Chondrocyte (in vitro differentiated cells): Measurements from ENCODE around the gene AP4B1. TPM values are rescaled to one million over a fixed set of nuclear protein-coding genes. Genes with fewer than 3 reads are reported as not detected.

Experiments used
- DNase-seq: peaks from one replicate; pipeline ENCODE4 v3.0.0; 2021; ENCODE audit warnings: mixed read lengths, low spot score
- H3K27ac Mint-ChIP-seq: one replicate; pipeline ENCODE4 v1.8.0; 2021; ENCODE audit warnings: mild to moderate bottlenecking, moderate library complexity, mixed read lengths; ENCODE audit not compliant: unreplicated experiment
- H3K27me3 Mint-ChIP-seq: 2 replicates; pipeline ENCODE4 v1.8.0; 2021; ENCODE audit warnings: low read depth, mixed read lengths
- H3K36me3 Mint-ChIP-seq: 2 replicates; pipeline ENCODE4 v1.8.0; 2021; ENCODE audit warnings: low read depth, mixed read lengths
- H3K4me1 Mint-ChIP-seq: 2 replicates; pipeline ENCODE4 v1.8.0; 2021; ENCODE audit warnings: low read depth, mild to moderate bottlenecking, mixed read lengths
- H3K4me3 Mint-ChIP-seq: one replicate; pipeline ENCODE4 v1.8.0; 2021; ENCODE audit warnings: mild to moderate bottlenecking, moderate library complexity, mixed read lengths; ENCODE audit not compliant: unreplicated experiment
- H3K9me3 Mint-ChIP-seq: 2 replicates; pipeline ENCODE4 v1.8.0; 2021; ENCODE audit warnings: low read depth, mixed read lengths
- total RNA-seq: library from RNA; stranded (reverse); gene quantifications from 3 replicates; pipeline ENCODE4 v1.2.1, GENCODE V29; 2021
- TF ChIP-seq, protein P1 (sequence below): fragments of 200-600 bp; sonication (generic); IDR thresholded peaks from 2 replicates; pipeline ENCODE4 v1.5.0; 2021; ENCODE audit warnings: antibody characterized with exemption, mild to moderate bottlenecking, moderate library complexity

AP4B1 gene
- total RNA-seq, 1 donor from 2014 or later, result 15.6 TPM

DNA sequence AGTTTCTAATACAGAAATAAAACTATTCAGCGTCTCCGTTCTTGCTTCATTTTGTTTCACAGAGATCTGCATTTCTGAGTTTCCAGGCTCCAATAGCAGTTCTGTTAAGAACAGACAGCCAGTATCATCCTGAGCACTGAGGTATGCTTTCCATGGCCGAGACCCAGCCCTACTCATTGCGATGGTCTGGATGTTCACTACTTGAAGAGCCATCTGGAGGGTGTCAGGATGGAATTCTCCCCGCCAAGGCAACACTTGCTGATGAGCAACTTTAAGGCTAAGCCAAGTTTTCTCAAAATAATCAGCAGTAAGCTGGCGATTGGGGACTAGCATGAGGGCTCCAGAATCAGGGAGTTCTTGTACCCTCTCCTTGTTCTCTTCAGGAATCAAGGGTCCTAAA lies 9.5 kb downstream of the AP4B1 start:
- no peak overlapping the region for H3K27ac Mint-ChIP-seq
- H3K36me3 Mint-ChIP-seq, result peaks cover 32% of the 10 kb centered on the region
- DNase-seq, result no peak
- TF ChIP-seq, protein P1, sequence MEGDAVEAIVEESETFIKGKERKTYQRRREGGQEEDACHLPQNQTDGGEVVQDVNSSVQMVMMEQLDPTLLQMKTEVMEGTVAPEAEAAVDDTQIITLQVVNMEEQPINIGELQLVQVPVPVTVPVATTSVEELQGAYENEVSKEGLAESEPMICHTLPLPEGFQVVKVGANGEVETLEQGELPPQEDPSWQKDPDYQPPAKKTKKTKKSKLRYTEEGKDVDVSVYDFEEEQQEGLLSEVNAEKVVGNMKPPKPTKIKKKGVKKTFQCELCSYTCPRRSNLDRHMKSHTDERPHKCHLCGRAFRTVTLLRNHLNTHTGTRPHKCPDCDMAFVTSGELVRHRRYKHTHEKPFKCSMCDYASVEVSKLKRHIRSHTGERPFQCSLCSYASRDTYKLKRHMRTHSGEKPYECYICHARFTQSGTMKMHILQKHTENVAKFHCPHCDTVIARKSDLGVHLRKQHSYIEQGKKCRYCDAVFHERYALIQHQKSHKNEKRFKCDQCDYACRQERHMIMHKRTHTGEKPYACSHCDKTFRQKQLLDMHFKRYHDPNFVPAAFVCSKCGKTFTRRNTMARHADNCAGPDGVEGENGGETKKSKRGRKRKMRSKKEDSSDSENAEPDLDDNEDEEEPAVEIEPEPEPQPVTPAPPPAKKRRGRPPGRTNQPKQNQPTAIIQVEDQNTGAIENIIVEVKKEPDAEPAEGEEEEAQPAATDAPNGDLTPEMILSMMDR, result no peak
- H3K4me1 Mint-ChIP-seq, result peaks cover 21% of the 10 kb centered on the region
- H3K27me3 Mint-ChIP-seq, result no peaks in the 10 kb centered on the region
- no peaks in the 10 kb centered on the region for H3K9me3 Mint-ChIP-seq
- H3K4me3 Mint-ChIP-seq, result no peak overlapping the region

DNA sequence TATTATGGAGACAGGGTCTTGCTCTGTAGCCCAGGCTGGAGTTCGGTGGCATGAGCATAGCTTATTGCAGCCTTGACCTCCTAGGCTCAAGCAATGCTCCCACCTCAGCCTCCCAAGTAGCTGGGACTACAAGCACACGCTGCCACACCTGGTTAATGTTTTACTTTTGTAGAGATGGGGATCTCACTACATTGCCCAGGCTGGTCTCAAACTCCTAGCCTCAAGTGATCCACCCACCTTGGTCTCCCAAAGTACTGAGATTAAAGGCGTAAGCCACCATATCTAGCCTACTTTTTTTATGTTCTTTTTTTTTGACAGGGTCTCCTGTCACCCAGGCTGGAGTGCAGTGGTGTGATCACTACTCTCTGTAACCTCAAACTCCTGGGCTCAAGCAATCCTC lies 11.3 kb downstream of the AP4B1 start:
- no peak overlapping the region for H3K27ac Mint-ChIP-seq
- H3K27me3 Mint-ChIP-seq, result no peaks in the 10 kb centered on the region
- H3K9me3 Mint-ChIP-seq, result no peaks in the 10 kb centered on the region
- TF ChIP-seq, protein P1, result no peak
- DNase-seq, result no peak
- peaks cover 22% of the 10 kb centered on the region for H3K36me3 Mint-ChIP-seq
- peaks cover 5% of the 10 kb centered on the region for H3K4me1 Mint-ChIP-seq
- H3K4me3 Mint-ChIP-seq, result no peak overlapping the region

DNA sequence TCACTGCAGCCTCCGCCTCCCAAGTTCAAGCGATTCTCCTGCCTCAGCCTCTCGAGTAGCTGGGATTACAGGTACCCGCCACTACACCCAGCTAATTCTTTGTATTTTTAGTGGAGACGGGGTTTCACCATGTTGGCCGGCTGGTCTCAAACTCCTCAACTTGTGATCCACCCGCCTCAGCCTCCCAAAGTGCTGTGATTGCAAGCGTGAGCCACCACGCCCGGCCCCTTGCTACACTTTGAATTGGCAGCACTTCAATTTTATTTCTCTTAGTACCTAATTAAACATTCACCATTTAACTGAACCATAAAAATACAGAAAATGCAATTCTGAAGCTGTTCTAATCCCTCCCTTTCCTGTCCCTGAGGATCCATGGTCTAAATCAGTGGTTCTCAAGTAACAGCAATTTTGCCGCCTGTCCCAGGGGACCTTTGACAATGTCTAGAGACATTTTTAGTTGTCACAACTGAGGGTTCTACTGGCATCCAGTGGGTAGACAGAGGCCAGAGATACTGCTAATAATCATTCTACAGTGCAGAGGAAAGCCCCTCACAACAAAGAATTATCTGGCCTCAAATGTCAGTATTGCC lies 12.9 kb downstream of the AP4B1 start:
- no peaks in the 10 kb centered on the region for H3K27me3 Mint-ChIP-seq
- H3K4me1 Mint-ChIP-seq, result peaks cover 5% of the 10 kb centered on the region
- H3K9me3 Mint-ChIP-seq, result no peaks in the 10 kb centered on the region
- no peak overlapping the region for H3K4me3 Mint-ChIP-seq
- DNase-seq, result no peak
- TF ChIP-seq, protein P1, result no peak
- peaks cover 16% of the 10 kb centered on the region for H3K36me3 Mint-ChIP-seq
- H3K27ac Mint-ChIP-seq, result no peak overlapping the region

DNA sequence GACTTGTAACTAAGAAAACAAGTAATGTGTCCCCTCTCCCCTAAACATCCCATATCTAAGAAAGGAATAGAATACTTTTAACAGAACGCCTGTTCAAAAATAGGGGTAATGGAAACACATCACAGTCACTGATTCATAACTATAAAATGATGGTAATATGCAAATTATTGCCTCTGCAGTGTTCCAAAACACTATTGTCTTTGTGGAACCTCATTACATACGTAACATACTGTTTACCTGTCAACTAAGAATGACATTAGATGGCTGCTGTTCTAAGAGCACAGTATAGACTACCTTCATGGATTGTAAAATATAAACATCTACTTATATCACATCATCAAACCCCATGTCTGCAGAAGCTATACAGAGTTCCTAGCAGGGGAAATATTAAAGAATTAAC lies 13.8 kb downstream of the AP4B1 start:
- no peak for DNase-seq
- TF ChIP-seq, protein P1, result no peak
- Mint-ChIP-seq H3K27me3 (no peaks in the 10 kb centered on the region), H3K4me1 (peaks cover 7% of the 10 kb centered on the region), H3K27ac (no peak overlapping the region), H3K4me3 (no peak overlapping the region), H3K9me3 (no peaks in the 10 kb centered on the region), H3K36me3 (peaks cover 7% of the 10 kb centered on the region)

DNA sequence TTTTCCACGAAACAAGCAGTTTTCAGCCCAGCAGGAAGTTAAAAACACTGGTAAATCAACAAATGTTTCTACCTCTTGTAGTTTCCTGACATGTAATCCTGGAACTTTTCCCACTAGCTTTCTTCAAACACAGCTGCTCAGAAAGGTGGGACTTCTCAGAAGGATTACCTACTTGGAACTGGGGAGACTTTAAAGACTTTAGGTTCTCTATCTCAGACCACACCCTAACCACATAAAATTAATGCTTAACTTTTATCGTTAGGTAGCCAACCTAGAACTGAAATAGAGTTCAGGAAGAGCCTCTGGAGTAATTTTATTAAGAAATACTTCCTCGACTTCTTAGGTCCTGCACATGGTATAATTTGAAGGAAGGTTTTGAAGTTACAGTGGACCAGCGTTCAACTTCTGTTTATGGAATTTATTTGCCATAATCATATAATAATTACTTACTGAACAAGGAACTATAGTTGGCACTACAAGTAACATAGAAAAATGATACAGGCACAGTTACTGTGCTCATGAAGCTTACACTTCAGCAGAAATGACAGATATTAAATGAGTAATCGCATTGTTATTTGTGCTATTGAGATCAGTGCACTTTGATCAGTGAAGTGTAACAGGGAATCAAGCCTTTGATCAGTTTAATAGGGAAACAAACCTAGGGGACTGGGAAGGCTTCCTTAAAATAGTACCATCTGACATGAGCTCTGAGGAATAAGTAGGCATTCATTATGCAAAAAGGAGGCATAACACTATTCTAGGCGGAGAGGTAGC lies 17.0 kb downstream of the AP4B1 start, which contains the start of gene BCL2L15:
Gene BCL2L15, minus strand, starts transcription at position 180 of the 774 bp plus-strand sequence. CDS start 206 bp downstream, outside the sequence.
- no peak for DNase-seq
- H3K27ac Mint-ChIP-seq, result no peak within 1 kb of the TSS
- H3K4me3 Mint-ChIP-seq, result no peak within 1 kb of the TSS
- TF ChIP-seq, protein P1, result no peak
- H3K27me3 Mint-ChIP-seq, result no peaks in the 10 kb centered on the region
- H3K36me3 Mint-ChIP-seq, result no peaks in the 10 kb centered on the region
- peaks cover 6% of the 10 kb centered on the region for H3K4me1 Mint-ChIP-seq
- H3K9me3 Mint-ChIP-seq, result no peaks in the 10 kb centered on the region
